Parathyroid adenoma (tissue), 2 donors: Measurements from ENCODE around the gene CLCN2.

ENCODE experiments used
- H2AFZ ChIP-seq: fragments of 300-600 bp; sonication (generic); one replicate; pipeline ENCODE4 v1.7.0; 2017; ENCODE audit warnings: antibody characterized with exemption, mild to moderate bottlenecking
- H3K27ac ChIP-seq: fragments of 300-600 bp; sonication (generic); one replicate; pipeline ENCODE4 v1.7.0; 2017
- H3K27me3 ChIP-seq: fragments of 300-600 bp; sonication (generic); one replicate; pipeline ENCODE4 v1.7.0; 2017; ENCODE audit warnings: low read length; ENCODE audit not compliant: control insufficient read depth, insufficient read depth
- H3K36me3 ChIP-seq: fragments of 300-600 bp; sonication (generic); one replicate; pipeline ENCODE4 v1.7.0; 2017; ENCODE audit warnings: low read length; ENCODE audit not compliant: control insufficient read depth, insufficient read depth
- H3K4me1 ChIP-seq: fragments of 300-600 bp; sonication (generic); one replicate; pipeline ENCODE4 v1.7.0; 2017; ENCODE audit warnings: control low read depth
- H3K4me2 ChIP-seq: fragments of 300-600 bp; sonication (generic); one replicate; pipeline ENCODE4 v1.7.0; 2017; ENCODE audit warnings: low read length
- H3K4me3 ChIP-seq: fragments of 300-600 bp; sonication (generic); one replicate; pipeline ENCODE4 v1.7.0; 2017; ENCODE audit warnings: low read depth, low read length
- H3K79me2 ChIP-seq: fragments of 300-600 bp; sonication (generic); one replicate; pipeline ENCODE4 v1.7.0; 2017; ENCODE audit warnings: control low read depth
- H3K9ac ChIP-seq: fragments of 300-600 bp; sonication (generic); one replicate; pipeline ENCODE4 v1.7.0; 2017; ENCODE audit warnings: mild to moderate bottlenecking
- H3K9me3 ChIP-seq: fragments of 300-600 bp; sonication (generic); one replicate; pipeline ENCODE4 v1.7.0; 2017; ENCODE audit warnings: low read length; ENCODE audit not compliant: control insufficient read depth
- CTCF ChIP-seq: fragments of 300-600 bp; sonication (generic); IDR thresholded peaks from one replicate; pipeline ENCODE4 v1.7.0; 2017; ENCODE audit warnings: antibody characterized with exemption, mild to moderate bottlenecking
- donor health status: primary hyperparathyroidism.

The CLCN2 gene

DNA sequence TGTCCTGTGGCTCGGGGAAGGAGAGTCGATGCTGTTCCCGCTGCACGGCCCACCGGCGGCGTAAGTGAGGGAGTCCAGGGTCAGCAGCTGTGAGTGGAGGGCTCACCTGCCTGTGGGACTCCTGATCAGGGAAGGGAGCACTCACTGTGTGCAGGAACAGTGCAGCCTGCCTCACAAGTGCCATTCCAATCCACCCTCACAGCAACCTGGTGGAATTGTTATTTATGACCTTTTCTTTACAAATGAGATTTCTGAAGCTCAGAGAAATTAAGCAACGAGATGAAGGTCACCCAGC is 27.5 kb upstream of the CLCN2 start:
- Histone ChIP-seq H2AFZ (no peak overlapping the region), H3K4me3 (no peak overlapping the region), H3K27ac (no peak overlapping the region), H3K4me1 (no peaks in the 10 kb centered on the region), H3K9me3 (no peaks in the 10 kb centered on the region), H3K79me2 (no peaks in the 10 kb centered on the region), H3K4me2 (no peak overlapping the region), H3K27me3 (no peaks in the 10 kb centered on the region), H3K36me3 (no peaks in the 10 kb centered on the region), H3K9ac (no peak overlapping the region)
- TF ChIP-seq CTCF = no peak

DNA sequence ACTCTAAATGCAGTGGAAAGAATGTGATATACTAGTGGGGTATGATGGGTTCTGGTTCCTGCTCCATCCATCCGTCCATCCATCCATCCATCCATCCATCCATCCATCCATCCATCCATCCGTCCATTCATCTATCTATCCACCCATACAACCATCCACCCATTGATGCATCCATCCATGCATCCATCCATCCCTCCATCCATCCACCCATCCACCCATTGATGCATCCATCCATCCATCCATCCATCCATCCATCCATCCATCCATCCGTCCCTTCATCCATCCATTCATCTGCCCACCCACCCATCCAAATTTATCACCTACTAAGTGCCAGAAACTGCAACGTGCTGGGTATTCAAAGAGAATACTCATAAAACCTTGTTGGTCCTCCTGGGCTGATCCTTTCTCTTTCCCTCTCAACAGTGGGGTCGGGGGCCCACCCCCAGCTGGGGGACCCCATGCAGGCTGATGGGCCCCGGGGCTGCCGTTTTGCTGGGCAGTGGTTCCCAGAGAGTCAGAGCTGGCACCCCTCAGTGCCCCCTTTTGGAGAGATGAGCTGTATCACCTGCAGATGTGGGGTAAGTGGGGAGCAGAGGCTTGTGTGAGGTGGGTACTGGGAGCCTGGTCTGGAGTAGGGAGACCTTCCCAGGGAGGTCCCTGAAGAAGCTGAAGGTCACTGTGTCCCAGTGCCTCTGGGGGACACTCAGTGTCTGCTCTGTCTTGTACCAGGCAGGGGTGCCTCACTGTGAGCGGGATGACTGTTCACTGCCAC is 26.9 kb upstream of the CLCN2 start:
- Histone ChIP-seq H3K4me2 (no peak overlapping the region), H3K36me3 (no peaks in the 10 kb centered on the region), H3K9ac (no peak overlapping the region), H2AFZ (no peak overlapping the region), H3K27ac (no peak overlapping the region), H3K4me1 (no peaks in the 10 kb centered on the region), H3K9me3 (no peaks in the 10 kb centered on the region), H3K27me3 (no peaks in the 10 kb centered on the region), H3K79me2 (no peaks in the 10 kb centered on the region), H3K4me3 (no peak overlapping the region)
- no peak for TF ChIP-seq CTCF

GRCh38 chr3:184387174-184387714 is 25.8 kb upstream of the CLCN2 start:
- no peak for TF ChIP-seq CTCF
- H3K4me1 ChIP-seq = no peaks in the 10 kb centered on the region
- no peak overlapping the region for H3K9ac ChIP-seq
- no peaks in the 10 kb centered on the region for H3K27me3 ChIP-seq
- H3K4me3 ChIP-seq = no peak overlapping the region
- H3K79me2 ChIP-seq = no peaks in the 10 kb centered on the region
- H3K36me3 ChIP-seq = no peaks in the 10 kb centered on the region
- H3K27ac ChIP-seq = no peak overlapping the region
- no peak overlapping the region for H2AFZ ChIP-seq
- no peaks in the 10 kb centered on the region for H3K9me3 ChIP-seq
- H3K4me2 ChIP-seq = no peak overlapping the region

DNA sequence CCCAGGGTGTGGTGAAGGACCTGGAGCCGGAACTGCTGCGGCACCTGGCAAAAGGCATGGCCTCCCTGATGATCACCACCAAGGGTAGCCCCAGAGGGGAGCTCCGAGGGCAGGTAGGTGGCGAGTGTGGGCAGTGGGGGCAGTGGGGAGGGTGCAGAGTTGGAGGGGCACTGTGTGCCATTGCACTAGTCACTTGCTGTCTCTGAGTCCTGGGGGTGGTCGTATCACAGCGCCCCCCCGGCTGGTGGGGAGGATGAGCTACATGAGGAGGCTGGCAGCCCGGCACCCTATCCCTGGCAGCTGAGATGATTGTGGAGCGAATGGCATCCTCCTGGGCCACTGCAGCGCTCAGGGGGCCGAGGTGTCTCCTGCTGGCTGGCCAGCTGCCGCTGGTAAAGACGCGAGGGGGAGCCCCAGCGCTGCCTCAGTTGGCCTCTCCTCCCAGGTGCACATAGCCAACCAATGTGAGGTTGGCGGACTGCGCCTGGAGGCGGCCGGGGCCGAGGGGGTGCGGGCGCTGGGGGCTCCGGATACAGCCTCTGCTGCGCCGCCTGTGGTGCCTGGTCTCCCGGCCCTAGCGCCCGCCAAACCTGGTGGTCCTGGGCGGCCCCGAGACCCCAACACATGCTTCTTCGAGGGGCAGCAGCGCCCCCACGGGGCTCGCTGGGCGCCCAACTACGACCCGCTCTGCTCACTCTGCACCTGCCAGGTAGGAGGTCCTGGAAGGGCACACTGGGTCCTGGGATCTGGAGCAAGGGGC is 24.8 kb upstream of the CLCN2 start:
- no peaks in the 10 kb centered on the region for H3K79me2 ChIP-seq
- no peaks in the 10 kb centered on the region for H3K36me3 ChIP-seq
- H3K4me3 ChIP-seq = no peak overlapping the region
- no peak overlapping the region for H3K4me2 ChIP-seq
- H3K9ac ChIP-seq = no peak overlapping the region
- H3K4me1 ChIP-seq = no peaks in the 10 kb centered on the region
- no peaks in the 10 kb centered on the region for H3K27me3 ChIP-seq
- H2AFZ ChIP-seq = no peak overlapping the region
- TF ChIP-seq CTCF = no peak
- H3K27ac ChIP-seq = no peak overlapping the region
- no peaks in the 10 kb centered on the region for H3K9me3 ChIP-seq
